Measurements from ENCODE around the gene STAT3.
"Not testable (repeated sequence)": the region's sequence is repeated elsewhere in the genome, so short reads cannot be mapped to it uniquely, and the experiment has no call there.

Gene STAT3

DNA sequence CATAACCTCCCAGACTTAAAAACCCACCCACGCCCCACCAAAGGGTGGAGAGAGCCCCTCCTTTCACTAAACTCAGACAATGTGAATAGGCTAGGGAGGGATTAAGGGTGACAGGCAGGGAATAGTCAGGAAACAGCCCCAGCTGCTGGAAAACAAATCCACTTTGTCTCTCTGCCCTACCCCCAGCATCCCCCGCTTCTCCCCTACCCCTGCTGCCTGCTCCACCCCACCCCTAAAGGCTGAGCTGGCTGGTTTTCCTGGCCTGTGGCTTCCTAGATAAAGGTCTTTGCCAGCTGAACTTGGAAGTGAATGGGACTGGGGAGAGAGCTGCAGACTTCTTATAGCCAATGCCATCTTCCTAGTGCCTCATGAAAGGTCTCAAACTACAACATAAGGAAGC, 19.8 kb upstream of the STAT3 start:
- no peak for DNase-seq (ENCODE audit: low read depth)

- DNase-seq (ENCODE audit: low read depth), result peak; percentile 44
Observed at GRCh38 chr17:42407289-42407836, 19.1 kb upstream of the STAT3 start.

DNA sequence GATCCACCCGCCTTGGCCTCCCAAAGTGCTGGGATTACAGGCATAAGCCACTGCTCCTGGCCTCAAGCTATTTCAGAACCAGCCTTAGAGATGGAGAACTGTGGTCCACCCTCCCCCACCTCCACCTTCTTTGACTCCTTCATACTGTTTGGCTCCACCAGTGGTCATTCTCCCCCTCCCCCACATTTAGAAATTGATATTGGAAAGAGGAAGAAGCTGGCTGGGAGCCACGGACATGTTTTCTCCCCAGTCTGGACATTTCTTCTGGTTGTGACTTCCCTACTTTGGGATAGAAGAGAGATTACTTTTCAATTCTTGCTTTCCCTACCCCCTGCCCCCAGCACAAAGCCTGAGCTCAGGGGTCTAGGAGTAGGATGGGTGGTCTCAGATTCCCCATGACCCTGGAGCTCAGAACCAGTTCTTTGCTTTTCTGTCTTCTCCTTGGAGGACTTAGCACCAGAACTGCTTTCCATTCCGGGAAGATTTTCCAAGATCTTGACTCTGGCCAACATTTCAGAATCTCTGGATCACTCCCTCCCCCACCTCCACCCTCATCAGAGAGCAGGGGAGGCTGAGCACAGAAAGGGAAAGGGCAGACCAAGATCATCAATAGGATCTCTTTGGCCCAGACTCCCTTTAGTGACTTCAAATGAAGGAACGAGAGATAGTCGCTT, 18.5 kb upstream of the STAT3 start:
- no peak for DNase-seq (ENCODE audit: low read depth)

- peak; percentile 80 for DNase-seq (ENCODE audit: low read depth)
Observed at GRCh38 chr17:42405963-42406495, 17.8 kb upstream of the STAT3 start.

DNA sequence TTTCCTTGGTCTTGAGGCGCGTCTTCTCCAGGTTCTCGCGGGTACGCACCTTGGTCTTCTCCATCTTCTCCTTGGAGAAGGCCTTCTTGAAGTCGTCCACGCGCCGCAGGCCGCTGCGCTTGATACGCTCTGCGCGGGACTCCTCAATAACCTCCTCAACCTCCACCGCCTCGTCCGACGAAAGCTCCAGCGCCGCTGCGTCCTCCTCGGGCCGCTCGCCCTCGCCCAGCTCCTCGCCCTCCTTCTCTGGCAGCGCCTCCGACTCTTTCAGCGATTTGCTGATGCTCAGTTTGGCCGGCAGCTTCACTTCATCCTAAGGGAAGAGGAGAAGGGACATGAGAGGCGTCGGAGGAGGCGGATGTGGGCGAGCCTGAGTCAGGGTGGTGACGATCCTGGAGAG, 16.8 kb upstream of the STAT3 start:
- no peak for DNase-seq (ENCODE audit: low read depth)

- DNase-seq (ENCODE audit: low read depth), result no peak
Observed at GRCh38 chr17:42404326-42405055, 16.2 kb upstream of the STAT3 start.

DNA sequence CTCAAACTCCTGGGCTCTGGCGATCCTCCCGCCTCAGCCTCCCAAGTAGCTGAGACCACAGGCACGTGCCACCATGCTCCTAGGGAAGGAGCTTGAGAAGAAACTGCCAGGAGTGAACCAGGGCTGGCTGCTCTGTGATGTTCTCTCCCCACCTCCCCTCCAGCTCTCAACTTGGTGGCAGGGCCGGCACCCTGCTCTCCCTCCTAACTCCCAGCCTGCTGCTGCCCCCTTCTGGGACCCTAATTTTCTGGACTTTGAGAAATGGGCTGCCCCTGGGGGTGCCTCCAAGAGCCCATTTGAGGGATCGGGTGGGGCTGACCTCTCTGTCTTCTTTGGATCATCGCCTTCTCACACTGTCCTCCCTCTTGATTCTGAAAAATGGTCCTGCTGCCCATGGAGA, 14.9 kb upstream of the STAT3 start:
- peak; percentile 31 for DNase-seq (ENCODE audit: low read depth)

DNA sequence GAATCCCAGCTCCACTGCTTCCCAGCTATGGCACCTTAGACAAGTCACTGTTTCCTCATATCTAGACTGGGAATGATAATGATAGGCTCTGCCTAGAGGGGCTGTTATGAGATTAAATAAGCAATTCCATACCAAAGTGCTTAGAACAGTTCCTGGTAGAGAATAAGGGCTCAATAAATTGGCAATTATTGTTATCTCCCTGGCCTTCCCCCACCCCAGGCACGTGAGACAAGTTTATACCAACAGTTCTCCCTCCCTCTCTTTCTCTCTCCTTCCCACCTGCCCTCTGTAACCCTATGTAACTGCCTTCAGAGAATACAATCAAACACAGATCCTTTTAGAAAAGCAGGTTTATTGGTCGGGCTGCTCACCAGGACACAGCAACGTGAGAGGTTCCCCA, 13.9 kb upstream of the STAT3 start:
- no peak for DNase-seq (ENCODE audit: low read depth)

DNA sequence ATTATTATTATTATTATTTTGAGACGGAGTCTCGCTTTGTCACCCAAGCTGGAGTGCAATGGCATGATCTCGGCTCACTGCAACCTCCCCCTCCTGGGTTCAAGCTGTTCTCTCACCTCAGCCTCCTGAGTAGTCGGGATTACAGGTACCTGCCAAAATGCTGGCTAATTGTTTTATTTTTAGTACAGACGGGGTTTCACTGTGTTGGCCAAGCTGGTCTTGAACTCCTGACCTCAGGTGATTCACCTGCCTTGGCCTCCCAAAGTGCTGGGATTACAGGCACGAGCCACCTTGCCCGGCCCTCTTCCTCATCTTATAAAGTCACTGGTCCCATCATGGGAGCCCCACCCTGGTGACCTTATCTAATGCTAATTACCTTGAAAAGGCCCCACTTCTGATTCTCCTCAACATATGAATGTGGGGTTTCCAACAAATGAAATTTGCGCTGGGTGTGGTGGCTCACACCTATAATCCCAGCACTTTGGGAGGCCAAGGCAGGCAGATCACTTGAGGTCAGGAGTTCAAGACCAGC, 12.7 kb upstream of the STAT3 start:
- not testable (repeated sequence) for DNase-seq (ENCODE audit: low read depth)

DNA sequence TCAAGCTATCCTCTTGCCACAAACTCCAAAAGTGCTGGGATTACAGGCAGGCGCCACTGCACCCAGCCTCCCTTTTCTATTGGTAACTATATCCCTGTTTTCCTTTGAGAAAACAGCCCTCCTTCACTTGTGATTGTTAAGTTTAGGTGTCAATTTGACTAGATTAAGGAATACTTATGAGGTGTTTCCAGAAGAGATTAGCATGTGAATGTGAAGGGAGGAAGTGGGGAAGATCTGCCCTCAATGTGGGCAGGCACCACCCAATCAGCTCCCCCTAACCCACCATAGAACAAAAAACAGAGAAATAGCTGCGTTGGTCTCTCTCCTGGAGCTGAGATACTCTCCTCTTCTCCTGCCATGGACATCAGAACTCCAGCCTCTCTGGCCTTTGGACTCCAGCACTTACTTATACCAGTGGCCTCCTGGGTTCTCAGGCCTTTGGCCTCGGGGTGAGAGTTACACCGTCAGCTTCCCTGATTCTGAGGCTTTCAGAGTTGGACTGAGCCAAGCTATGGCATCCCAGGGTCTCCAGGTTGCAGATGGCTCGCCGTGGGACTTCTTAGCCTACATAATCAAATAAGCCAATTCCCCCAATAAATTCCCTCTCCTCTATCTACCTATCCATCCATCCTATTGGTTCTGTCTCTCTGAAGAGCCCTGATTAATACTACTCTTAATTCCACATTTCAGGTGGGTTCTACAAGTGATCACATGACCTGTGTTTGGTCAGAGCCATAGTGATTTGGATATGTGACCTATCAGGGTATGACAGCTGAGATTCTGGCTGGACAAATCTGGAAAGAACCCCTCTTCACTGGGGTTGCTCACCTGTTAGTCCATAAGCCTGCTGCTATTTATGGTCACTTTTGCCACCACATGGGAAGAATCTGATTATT, 12.0 kb upstream of the STAT3 start:
- DNase-seq (ENCODE audit: low read depth), result no peak

DNA sequence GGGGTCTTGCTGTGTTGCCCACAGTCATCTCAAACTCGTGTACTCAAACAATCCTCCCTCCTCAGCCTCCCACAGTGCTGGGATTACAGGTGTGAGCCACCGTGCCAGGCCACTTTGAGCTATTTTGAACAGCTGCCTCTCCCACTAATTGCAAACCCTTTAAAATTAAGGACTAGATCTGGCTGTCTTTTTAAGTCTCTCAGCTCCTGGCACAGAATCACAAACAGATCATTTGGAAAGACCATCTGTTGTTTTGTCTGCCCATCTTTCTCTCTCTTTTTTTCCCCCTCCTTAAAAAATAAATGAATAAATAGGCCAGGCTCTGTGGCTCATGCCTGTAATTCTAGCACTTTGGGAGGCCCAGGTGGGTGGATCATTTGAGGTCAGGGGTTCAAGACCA, 10.9 kb upstream of the STAT3 start:
- no peak for DNase-seq (ENCODE audit: low read depth)

DNA sequence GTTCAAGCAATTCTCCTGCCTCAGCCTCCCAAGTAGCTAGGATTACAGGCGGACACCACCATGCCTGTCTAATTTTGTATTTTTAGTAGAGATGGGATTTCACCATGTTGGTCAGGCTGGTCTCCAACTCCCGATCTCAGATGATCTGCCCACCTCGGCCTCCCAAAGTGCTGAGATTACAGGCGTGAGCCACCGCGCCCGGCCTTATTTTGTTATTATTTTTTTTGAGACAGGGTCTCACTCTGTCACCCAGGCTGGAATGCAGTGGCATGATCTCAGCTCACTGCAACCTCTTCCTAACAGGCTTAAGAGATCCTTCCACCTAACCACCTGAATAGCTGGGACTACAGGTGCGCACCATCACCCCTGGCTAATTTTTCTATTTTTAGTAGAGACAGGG, 7.4 kb upstream of the STAT3 start:
- DNase-seq (ENCODE audit: low read depth), result not testable (repeated sequence)

DNA sequence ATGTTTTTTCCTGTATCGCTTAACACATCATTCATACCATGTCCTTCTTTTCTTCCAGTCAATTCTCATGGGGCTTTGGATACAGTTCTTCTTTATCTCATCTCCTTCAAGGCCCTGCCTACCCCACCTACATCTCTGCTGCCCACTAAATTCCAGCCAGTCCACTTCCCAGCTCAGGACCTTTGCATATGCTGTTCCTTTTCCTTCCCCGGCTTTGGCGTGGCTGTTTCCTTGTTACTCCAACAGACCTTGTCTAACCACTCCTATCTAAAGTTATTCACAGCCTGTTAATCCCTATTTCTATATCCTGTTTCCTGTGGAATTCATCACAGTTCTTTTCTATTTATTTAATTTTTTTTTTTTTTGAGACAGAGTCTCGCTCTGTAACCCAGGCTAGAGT, 6.6 kb upstream of the STAT3 start:
- DNase-seq (ENCODE audit: low read depth), result no peak

DNA sequence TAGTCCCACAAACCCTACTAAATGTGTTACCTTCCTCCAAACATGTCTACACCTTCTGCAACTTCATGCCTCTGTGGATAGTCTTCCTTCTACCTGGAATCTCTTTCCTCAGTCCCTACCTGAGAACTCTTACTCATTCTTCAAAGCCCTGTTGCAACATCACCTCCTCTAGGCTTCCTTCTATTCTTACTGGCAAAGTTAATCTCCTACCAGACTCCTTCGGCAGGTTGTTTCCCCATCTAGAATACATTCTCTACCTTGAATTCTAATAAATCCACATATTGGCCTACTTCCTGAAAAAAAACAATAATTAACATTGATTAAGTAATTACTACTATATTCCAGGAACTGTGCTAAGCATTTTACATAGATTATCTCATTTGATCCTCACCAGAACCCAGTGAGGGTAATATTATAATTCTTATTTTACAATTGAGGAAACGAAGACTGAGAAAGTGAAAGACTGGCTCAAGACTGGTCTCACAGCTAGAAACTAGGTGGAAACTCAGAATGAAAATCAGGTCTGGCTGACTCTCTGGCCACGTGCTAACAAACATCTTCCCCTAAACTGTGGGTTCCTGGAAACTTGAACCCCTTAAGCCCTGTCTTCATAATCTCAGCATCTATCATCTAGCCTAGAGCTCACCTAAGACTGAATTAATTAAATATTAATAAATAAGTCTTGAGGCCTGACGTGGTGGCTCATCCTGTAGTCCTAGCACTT, 4.6 kb upstream of the STAT3 start:
- DNase-seq (ENCODE audit: low read depth), result no peak

GRCh38 chr17:42391439-42391838, 3.2 kb upstream of the STAT3 start:
- not testable (repeated sequence) for DNase-seq (ENCODE audit: low read depth)

DNA sequence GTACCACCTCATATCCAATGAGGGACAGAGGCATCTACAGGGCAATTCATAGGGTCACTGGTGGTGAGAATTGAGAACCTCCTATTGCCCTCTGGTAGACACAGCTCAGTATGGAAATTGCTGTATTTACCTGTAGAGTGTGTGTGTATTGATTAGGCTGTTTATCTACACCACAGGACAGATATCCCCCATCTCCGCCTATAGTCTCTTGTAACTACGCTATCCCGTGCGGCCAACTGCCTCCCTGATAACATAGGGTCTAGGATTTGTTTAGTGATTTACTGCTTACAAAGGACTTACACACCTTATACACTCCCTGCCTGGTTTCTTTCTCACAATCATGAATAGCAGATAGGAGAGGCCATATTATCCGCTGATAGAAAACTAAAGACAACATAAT, 1.7 kb upstream of the STAT3 start:
- no peak for DNase-seq (ENCODE audit: low read depth)

- DNase-seq (ENCODE audit: low read depth), result no peak
Observed at GRCh38 chr17:42389135-42389417, 834 bp upstream of the STAT3 start.

DNA sequence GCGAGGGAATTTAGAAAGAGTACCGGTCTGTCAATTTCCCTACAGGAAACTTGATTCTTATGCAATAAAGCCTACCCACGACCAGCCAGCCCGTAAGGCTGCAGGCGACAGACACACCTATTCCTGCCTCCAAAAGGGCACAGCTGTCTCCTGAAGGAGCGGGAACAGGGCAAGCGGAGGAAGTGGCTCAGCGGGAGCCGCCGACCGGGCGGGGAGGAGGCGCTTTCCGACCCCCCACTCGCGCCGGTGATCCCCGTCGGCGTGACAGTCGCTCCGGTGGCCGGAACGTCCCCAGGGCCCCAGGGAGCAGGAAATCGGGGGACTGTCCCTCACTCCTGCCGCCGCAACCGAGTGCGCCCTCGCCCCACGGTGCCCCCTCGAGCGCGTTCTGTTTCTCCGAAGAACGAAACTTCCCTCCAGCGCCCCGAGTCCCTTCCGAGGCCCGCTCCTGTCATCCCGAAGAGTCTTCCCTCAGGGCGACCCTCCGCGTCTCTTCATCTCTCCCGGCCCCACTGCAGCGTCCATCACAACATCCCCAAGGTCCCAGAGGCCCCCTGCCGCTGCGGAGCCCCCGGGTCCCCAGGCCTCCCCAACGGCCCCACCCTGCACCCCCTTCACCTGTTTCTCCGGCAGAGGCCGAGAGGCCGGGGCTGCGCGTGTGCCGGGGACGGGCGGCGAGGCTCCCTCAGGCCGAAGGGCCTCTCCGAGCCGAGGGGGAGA, 421 bp downstream of the STAT3 start:
- DNase-seq (ENCODE audit: low read depth), result peak; percentile 7

DNA sequence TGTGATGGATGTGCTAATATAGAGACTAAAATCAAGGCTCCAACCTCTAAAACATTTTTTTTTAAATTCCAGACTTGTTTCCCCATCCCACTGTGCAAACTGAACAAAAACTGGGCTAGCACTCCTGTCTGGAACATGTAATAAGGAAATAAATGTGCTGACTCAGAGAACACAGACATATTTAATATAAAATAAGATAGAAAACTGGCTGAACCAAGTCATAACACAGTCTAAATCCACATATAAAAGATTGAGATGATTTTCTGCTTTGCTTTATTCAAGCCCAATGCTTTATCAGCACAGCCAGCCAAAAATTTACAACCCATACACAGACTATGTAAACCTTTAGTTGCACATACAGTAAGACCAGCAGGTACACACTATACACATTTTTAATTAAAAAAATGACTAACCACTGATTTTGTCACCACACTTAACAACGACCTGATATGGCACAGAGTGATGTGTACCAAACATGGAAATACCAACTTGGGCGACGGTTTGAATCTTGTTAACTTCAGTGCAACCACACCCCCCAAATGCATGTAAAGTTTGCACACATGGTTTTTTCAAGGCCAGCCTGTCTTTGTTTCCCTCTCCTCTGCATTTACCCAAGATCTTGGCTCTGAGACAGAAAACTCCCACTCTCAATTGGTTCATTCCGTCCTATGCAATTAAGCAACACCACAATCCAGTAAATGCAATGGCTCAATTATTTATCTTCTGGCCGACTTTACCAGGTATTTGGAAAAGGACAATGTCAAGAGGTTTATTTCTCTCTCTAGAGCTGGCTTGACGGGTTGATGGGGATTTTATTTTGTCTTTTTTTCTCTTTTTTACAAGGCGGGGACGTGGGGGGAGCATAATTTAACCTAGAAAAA, 1.2 kb downstream of the STAT3 start:
- DNase-seq (ENCODE audit: low read depth), result no peak

- no peak for DNase-seq (ENCODE audit: low read depth)
Observed at GRCh38 chr17:42381898-42382297, 6.3 kb downstream of the STAT3 start.

Data from activated T-cell treated with anti-CD3 and anti-CD28 coated beads for 1 hour (primary cell).